Neural cell (in vitro differentiated cells): ENCODE measurements around the gene BNIPL. TPM values are rescaled to one million over a fixed set of nuclear protein-coding genes. Genes with fewer than 3 reads are reported as not detected.

Experiments
- H2AFZ ChIP-seq: fragments of 200-600, 300-800 bp; sonication (generic), shearing (Covaris generic); 2 replicates; pipeline ENCODE4 v1.6.0; 2014; ENCODE audit warnings: low read depth, mild to moderate bottlenecking, antibody characterized with exemption, low read length, moderate library complexity
- H3F3A ChIP-seq: fragments of 200-600 bp; shearing (Covaris generic); 2 replicates; pipeline ENCODE4 v1.6.1; 2016; ENCODE audit warnings: mild to moderate bottlenecking, moderate library complexity, mixed read lengths, antibody characterized with exemption, low read length; ENCODE audit not compliant: insufficient read depth, poor library complexity, severe bottlenecking
- H3K27ac ChIP-seq: fragments of 200-600, 300-800 bp; sonication (generic), shearing (Covaris generic); 2 replicates; pipeline ENCODE4 v1.5.1; 2014; ENCODE audit warnings: mild to moderate bottlenecking, low read length, moderate library complexity
- H3K27me3 ChIP-seq: fragments of 300-800, 200-600 bp; sonication (generic), shearing (Covaris generic); 2 replicates; pipeline ENCODE4 v1.6.0; 2014; ENCODE audit warnings: mild to moderate bottlenecking, low read depth, low read length, moderate library complexity; ENCODE audit not compliant: insufficient read depth
- H3K36me3 ChIP-seq: fragments of 300-800, 200-600 bp; sonication (generic), shearing (Covaris generic); 2 replicates; pipeline ENCODE4 v1.5.1; 2014; ENCODE audit warnings: mild to moderate bottlenecking, antibody characterized with exemption, low read length, moderate library complexity; ENCODE audit not compliant: insufficient read depth
- H3K4me2 ChIP-seq: fragments of 300-800, 200-600 bp; sonication (generic), shearing (Covaris generic); 2 replicates; pipeline ENCODE4 v1.6.0; 2014; ENCODE audit warnings: mild to moderate bottlenecking, low read length
- H3K4me3 ChIP-seq: fragments of 300-800, 200-600 bp; sonication (generic), shearing (Covaris generic); 2 replicates; pipeline ENCODE4 v1.5.1; 2014; ENCODE audit warnings: mild to moderate bottlenecking, low read length, moderate library complexity
- H3K79me2 ChIP-seq: fragments of 200-600 bp; shearing (Covaris generic); replicated peaks from 2 replicates; pipeline ENCODE4 v1.6.0; 2014; ENCODE audit warnings: mild to moderate bottlenecking, low read length, moderate library complexity; ENCODE audit not compliant: insufficient read depth
- H3K9ac ChIP-seq: fragments of 300-800, 200-600 bp; sonication (generic), shearing (Covaris generic); 2 replicates; pipeline ENCODE4 v1.6.1; 2016; ENCODE audit warnings: mild to moderate bottlenecking, low read length, mixed read lengths
- H3K9me2 ChIP-seq: fragments of 200-600 bp; shearing (Covaris generic); 2 replicates; pipeline ENCODE4 v1.6.1; 2016; ENCODE audit warnings: mild to moderate bottlenecking, low read length, mixed read lengths; ENCODE audit not compliant: insufficient read depth
- H3K9me3 ChIP-seq: fragments of 200-600, 300-800 bp; sonication (generic), shearing (Covaris generic); 2 replicates; pipeline ENCODE4 v1.6.1; 2016; ENCODE audit warnings: mild to moderate bottlenecking, mixed run types, low read length, moderate library complexity, mixed read lengths
- H4K20me1 ChIP-seq: fragments of 200-600 bp; shearing (Covaris generic); 2 replicates; pipeline ENCODE4 v1.6.1; 2016; ENCODE audit warnings: mild to moderate bottlenecking, mixed run types; ENCODE audit not compliant: insufficient read depth
- EP300 ChIP-seq: fragments of 450-650 bp; conservative IDR thresholded peaks from 2 replicates; pipeline ENCODE4 v1.6.1; 2014; ENCODE audit warnings: antibody characterized with exemption, mild to moderate bottlenecking, moderate library complexity; ENCODE audit not compliant: poor library complexity, severe bottlenecking
- EZH2 ChIP-seq: fragments of 200-600, 300-800 bp; shearing (Covaris generic), sonication (generic); IDR thresholded peaks from 2 replicates; pipeline ENCODE4 v1.6.1; 2014; ENCODE audit warnings: antibody characterized with exemption, low read length, borderline replicate concordance, mild to moderate bottlenecking; ENCODE audit not compliant: insufficient read depth, poor library complexity, severe bottlenecking
- MXI1 ChIP-seq: fragments of 450-650 bp; conservative IDR thresholded peaks from 2 replicates; pipeline ENCODE4 v1.6.1; 2014; ENCODE audit warnings: antibody characterized with exemption, mild to moderate bottlenecking; ENCODE audit not compliant: poor library complexity, severe bottlenecking
- POLR2AphosphoS5 ChIP-seq: IDR thresholded peaks from 2 replicates; pipeline ENCODE4 v1.6.1; 2012
- RAD21 ChIP-seq: fragments of 450-650 bp; conservative IDR thresholded peaks from 2 replicates; pipeline ENCODE4 v1.6.1; 2014; ENCODE audit warnings: antibody characterized with exemption, mild to moderate bottlenecking, moderate library complexity
- SMC3 ChIP-seq: fragments of 450-650 bp; conservative IDR thresholded peaks from 2 replicates; pipeline ENCODE4 v1.6.1; 2014; ENCODE audit warnings: antibody characterized with exemption, mild to moderate bottlenecking, moderate library complexity; ENCODE audit not compliant: poor library complexity
- TAF1 ChIP-seq: IDR thresholded peaks from 2 replicates; pipeline ENCODE4 v1.6.1; 2012; ENCODE audit warnings: low read depth
- polyA plus RNA-seq: library from polyadenylated mRNA; depleted of rRNA; stranded (reverse); fragments of >200 nt; gene quantifications from 2 replicates; pipeline ENCODE4 v1.2.3, GENCODE V29; 2014
- small RNA-seq, 3 experiments: library from RNA; depleted of rRNA; stranded (forward); fragments of <200 nt; gene quantifications; one replicate each; pipeline ENCODE3, GENCODE V24; 2012
- TF ChIP-seq, protein P1 (sequence below): fragments of 450-650 bp; IDR thresholded peaks from 2 replicates; pipeline ENCODE4 v1.5.1; 2014; ENCODE audit warnings: antibody characterized with exemption, mild to moderate bottlenecking, moderate library complexity; ENCODE audit not compliant: poor library complexity, severe bottlenecking
- TF ChIP-seq, protein P2 (sequence below): IDR thresholded peaks from 2 replicates; pipeline ENCODE4 v1.6.1; 2012; ENCODE audit warnings: borderline replicate concordance

Gene BNIPL
- polyA plus RNA-seq, 1 donor from 2014 or later, result 0.33 TPM

DNA sequence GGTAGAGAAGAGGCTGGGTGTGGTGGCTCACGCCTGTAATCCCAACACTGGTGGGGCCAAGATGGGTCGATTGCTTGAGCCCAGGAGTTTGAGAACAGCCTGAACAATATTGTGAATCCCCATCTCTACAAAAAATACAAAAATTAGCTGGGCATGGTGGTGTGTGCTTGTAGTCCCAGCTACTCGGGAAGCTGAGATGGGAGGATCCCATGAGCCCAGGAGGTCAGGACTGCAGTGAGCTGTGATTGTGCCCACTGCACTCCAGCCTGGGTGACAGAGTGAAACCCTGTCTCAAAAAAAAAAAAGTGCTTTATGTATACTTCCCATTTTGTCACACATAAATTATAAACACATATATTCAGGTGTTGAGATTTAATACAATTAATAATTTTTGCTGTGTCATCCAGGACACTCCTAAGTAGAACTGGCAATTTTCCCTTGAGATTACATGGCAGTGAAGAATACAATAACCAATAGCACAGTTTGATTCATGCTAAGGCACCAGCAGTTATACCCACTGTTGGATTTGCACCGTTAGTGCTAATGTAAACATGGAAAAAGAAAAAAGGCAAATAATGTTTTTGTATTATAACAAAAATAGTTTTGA is 49.7 kb downstream of the BNIPL start:
- TF ChIP-seq TAF1, result no peak
- TF ChIP-seq, protein P1, sequence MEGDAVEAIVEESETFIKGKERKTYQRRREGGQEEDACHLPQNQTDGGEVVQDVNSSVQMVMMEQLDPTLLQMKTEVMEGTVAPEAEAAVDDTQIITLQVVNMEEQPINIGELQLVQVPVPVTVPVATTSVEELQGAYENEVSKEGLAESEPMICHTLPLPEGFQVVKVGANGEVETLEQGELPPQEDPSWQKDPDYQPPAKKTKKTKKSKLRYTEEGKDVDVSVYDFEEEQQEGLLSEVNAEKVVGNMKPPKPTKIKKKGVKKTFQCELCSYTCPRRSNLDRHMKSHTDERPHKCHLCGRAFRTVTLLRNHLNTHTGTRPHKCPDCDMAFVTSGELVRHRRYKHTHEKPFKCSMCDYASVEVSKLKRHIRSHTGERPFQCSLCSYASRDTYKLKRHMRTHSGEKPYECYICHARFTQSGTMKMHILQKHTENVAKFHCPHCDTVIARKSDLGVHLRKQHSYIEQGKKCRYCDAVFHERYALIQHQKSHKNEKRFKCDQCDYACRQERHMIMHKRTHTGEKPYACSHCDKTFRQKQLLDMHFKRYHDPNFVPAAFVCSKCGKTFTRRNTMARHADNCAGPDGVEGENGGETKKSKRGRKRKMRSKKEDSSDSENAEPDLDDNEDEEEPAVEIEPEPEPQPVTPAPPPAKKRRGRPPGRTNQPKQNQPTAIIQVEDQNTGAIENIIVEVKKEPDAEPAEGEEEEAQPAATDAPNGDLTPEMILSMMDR, result no peak
- TF ChIP-seq POLR2AphosphoS5, result no peak
- TF ChIP-seq, protein P2, sequence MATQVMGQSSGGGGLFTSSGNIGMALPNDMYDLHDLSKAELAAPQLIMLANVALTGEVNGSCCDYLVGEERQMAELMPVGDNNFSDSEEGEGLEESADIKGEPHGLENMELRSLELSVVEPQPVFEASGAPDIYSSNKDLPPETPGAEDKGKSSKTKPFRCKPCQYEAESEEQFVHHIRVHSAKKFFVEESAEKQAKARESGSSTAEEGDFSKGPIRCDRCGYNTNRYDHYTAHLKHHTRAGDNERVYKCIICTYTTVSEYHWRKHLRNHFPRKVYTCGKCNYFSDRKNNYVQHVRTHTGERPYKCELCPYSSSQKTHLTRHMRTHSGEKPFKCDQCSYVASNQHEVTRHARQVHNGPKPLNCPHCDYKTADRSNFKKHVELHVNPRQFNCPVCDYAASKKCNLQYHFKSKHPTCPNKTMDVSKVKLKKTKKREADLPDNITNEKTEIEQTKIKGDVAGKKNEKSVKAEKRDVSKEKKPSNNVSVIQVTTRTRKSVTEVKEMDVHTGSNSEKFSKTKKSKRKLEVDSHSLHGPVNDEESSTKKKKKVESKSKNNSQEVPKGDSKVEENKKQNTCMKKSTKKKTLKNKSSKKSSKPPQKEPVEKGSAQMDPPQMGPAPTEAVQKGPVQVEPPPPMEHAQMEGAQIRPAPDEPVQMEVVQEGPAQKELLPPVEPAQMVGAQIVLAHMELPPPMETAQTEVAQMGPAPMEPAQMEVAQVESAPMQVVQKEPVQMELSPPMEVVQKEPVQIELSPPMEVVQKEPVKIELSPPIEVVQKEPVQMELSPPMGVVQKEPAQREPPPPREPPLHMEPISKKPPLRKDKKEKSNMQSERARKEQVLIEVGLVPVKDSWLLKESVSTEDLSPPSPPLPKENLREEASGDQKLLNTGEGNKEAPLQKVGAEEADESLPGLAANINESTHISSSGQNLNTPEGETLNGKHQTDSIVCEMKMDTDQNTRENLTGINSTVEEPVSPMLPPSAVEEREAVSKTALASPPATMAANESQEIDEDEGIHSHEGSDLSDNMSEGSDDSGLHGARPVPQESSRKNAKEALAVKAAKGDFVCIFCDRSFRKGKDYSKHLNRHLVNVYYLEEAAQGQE, result no peak
- no peak for TF ChIP-seq EP300
- no peak for TF ChIP-seq MXI1
- TF ChIP-seq EZH2, result no peak
- no peak for TF ChIP-seq RAD21
- no peak for TF ChIP-seq SMC3

More for the DNA sequence above, 49.7 kb downstream of the BNIPL start:
- no peak overlapping the region for H3K4me3 ChIP-seq
- H3K4me2 ChIP-seq, result no peak overlapping the region
- H4K20me1 ChIP-seq, result no peaks in the 10 kb centered on the region
- H3K9ac ChIP-seq, result no peak overlapping the region
- H3F3A ChIP-seq, result no peaks in the 10 kb centered on the region
- no peak overlapping the region for H2AFZ ChIP-seq
- no peaks in the 10 kb centered on the region for H3K36me3 ChIP-seq
- no peaks in the 10 kb centered on the region for H3K79me2 ChIP-seq
- no peaks in the 10 kb centered on the region for H3K9me3 ChIP-seq
- no peak overlapping the region for H3K27ac ChIP-seq
- no peaks in the 10 kb centered on the region for H3K9me2 ChIP-seq
- H3K27me3 ChIP-seq, result no peaks in the 10 kb centered on the region

Small RNA genes within 50 kb of the gene (small RNA-seq; reads per million reads assigned to genes)
- gene RNU6-884P, result 0.03 to 12.2 (median 1.5) reads per million in 3 experiments

Other genes starting within 250 kb of the BNIPL start
- gene CTSK, start 228.3 kb upstream of the BNIPL start, polyA plus RNA-seq, result 8.0 and 9.3 TPM in 2 replicates
- gene ARNT, start 160.0 kb upstream of the BNIPL start, polyA plus RNA-seq, result 17.8 and 17.9 TPM in 2 replicates
- not detected in 2 replicates for gene CTXND2, start 149.4 kb upstream of the BNIPL start, polyA plus RNA-seq
- 39.1 and 51.1 TPM in 2 replicates for gene SETDB1, start 110.2 kb upstream of the BNIPL start, polyA plus RNA-seq
- gene CERS2, start 61.8 kb upstream of the BNIPL start, polyA plus RNA-seq, result 39.1 and 49.7 TPM in 2 replicates
- gene ANXA9, start 54.3 kb upstream of the BNIPL start, polyA plus RNA-seq, result not detected in 2 replicates
- 16.1 and 25.2 TPM in 2 replicates for gene MINDY1, start 29.7 kb upstream of the BNIPL start, polyA plus RNA-seq
- gene PRUNE1, start 28.1 kb upstream of the BNIPL start, polyA plus RNA-seq, result 25.7 and 32.2 TPM in 2 replicates
- gene C1orf56, start 11.2 kb downstream of the BNIPL start, polyA plus RNA-seq, result 0.87 and 1.2 TPM in 2 replicates
- 102 and 107 TPM in 2 replicates for gene CDC42SE1, start 23.0 kb downstream of the BNIPL start, polyA plus RNA-seq
- gene MLLT11, start 23.8 kb downstream of the BNIPL start, polyA plus RNA-seq, result 131 and 142 TPM in 2 replicates
- 3.0 and 4.1 TPM in 2 replicates for gene GABPB2, start 34.2 kb downstream of the BNIPL start, polyA plus RNA-seq
- 32.5 and 39.3 TPM in 2 replicates for gene SEMA6C, start 110.0 kb downstream of the BNIPL start, polyA plus RNA-seq
- not detected in 2 replicates for gene TNFAIP8L2, start 120.1 kb downstream of the BNIPL start, polyA plus RNA-seq
- 13.3 and 16.0 TPM in 2 replicates for gene LYSMD1, start 129.3 kb downstream of the BNIPL start, polyA plus RNA-seq
- gene SCNM1, start 129.6 kb downstream of the BNIPL start, polyA plus RNA-seq, result 91.1 and 106 TPM in 2 replicates
- gene TMOD4, start 139.4 kb downstream of the BNIPL start, polyA plus RNA-seq, result not detected in 2 replicates
- 232 and 275 TPM in 2 replicates for gene VPS72, start 153.6 kb downstream of the BNIPL start, polyA plus RNA-seq
- gene PIP5K1A, start 162.0 kb downstream of the BNIPL start, polyA plus RNA-seq, result 66.0 and 66.4 TPM in 2 replicates
- 341 and 364 TPM in 2 replicates for gene PSMD4, start 218.1 kb downstream of the BNIPL start, polyA plus RNA-seq
- gene ZNF687, start 245.7 kb downstream of the BNIPL start, polyA plus RNA-seq, result 6.2 and 6.9 TPM in 2 replicates